Measurements from ENCODE around the gene CHGA.

DNA sequence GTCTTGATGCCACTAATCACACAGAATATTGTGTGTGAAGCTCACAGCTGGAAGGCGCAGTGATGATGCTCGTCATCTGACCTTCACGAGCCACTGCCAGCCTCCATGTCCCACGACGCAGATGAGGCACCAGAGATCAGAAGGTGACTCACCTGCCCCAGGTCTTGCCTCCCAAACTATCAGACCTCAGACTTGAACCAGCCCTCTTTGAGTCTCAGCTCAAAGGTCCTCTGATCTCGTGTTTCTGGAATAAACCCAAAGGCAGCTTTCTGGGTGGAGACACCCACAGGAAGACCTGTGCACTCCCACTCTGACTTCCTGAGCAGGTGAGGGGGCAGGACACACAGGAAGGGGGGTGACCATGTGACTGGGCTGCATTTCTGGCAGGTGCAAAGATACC, 19.6 kb upstream of the CHGA start:
- TF ChIP-seq, protein P1, sequence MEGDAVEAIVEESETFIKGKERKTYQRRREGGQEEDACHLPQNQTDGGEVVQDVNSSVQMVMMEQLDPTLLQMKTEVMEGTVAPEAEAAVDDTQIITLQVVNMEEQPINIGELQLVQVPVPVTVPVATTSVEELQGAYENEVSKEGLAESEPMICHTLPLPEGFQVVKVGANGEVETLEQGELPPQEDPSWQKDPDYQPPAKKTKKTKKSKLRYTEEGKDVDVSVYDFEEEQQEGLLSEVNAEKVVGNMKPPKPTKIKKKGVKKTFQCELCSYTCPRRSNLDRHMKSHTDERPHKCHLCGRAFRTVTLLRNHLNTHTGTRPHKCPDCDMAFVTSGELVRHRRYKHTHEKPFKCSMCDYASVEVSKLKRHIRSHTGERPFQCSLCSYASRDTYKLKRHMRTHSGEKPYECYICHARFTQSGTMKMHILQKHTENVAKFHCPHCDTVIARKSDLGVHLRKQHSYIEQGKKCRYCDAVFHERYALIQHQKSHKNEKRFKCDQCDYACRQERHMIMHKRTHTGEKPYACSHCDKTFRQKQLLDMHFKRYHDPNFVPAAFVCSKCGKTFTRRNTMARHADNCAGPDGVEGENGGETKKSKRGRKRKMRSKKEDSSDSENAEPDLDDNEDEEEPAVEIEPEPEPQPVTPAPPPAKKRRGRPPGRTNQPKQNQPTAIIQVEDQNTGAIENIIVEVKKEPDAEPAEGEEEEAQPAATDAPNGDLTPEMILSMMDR (IDR thresholded peaks at IDR 0.05), result no peak
- no peak for TF ChIP-seq POLR2A (IDR thresholded peaks at IDR 0.05)

All from right lobe of liver (tissue), 4 donors.